PC-3 (cell line): ENCODE results near the gene SLC8A1. TPM values are rescaled to one million over a fixed set of nuclear protein-coding genes. Genes with fewer than 3 reads are reported as not detected.

Source experiments
- ATAC-seq: fragments of 200-7000 bp; cut with Tn5 transposase; 2 replicates; pipeline ENCODE4 v1.9.1; 2020; ENCODE audit warnings: mild to moderate bottlenecking, moderate library complexity
- BruUV-seq: library from RNA; stranded (reverse); fragments of 400-500 nt; replicated peaks from 2 replicates; lab custom pipeline; 2021; lab: Mats Ljungman, UMichigan
- CTCF ChIA-PET: fragments of 300-600 bp; sonication (Branson Sonifier 250); formaldehyde crosslinking; loops from one replicate; lab custom pipeline; 2022; ENCODE audit warnings: antibody characterized with exemption; lab: Charles Lee
- POLR2A ChIA-PET: fragments of 300-600 bp; sonication (Branson Sonifier 250); formaldehyde crosslinking; loops from one replicate; lab custom pipeline; 2022; ENCODE audit warnings: antibody characterized with exemption; ENCODE audit not compliant: unreplicated experiment; lab: Charles Lee
- DNase-seq: peaks from one replicate; pipeline ENCODE4 v3.0.0-alpha.2; 2015
- H2AFZ ChIP-seq: fragments of 300-600 bp; sonication (generic); 2 replicates; pipeline ENCODE4 v1.6.0; 2016; ENCODE audit warnings: antibody characterized with exemption, low read length
- H3F3A ChIP-seq: fragments of 300-600 bp; sonication (generic); one replicate; pipeline ENCODE4 v1.6.0; 2017; ENCODE audit warnings: antibody characterized with exemption, low read length, control low read depth, mild to moderate bottlenecking; ENCODE audit not compliant: unreplicated experiment
- H3K27ac ChIP-seq: fragments of 300-600 bp; sonication (generic); 2 replicates; pipeline ENCODE4 v1.5.1; 2016; ENCODE audit warnings: mild to moderate bottlenecking, low read length
- H3K27me3 ChIP-seq: fragments of 300-600 bp; sonication (generic); 2 replicates; pipeline ENCODE4 v1.6.1; 2016; ENCODE audit warnings: low read length, mixed read lengths
- H3K36me3 ChIP-seq: fragments of 300-600 bp; sonication (generic); 2 replicates; pipeline ENCODE4 v1.6.1; 2016; ENCODE audit warnings: low read depth, mixed run types, low read length, mixed read lengths
- H3K4me1 ChIP-seq: fragments of 300-600 bp; sonication (generic); 2 replicates; pipeline ENCODE4 v1.5.1; 2016; ENCODE audit warnings: low read length; ENCODE audit not compliant: insufficient read depth
- H3K4me2 ChIP-seq: fragments of 300-600 bp; sonication (generic); 2 replicates; pipeline ENCODE4 v1.6.0; 2016; ENCODE audit warnings: low read length
- H3K4me3 ChIP-seq: fragments of 300-600 bp; sonication (generic); 2 replicates; pipeline ENCODE4 v1.5.1; 2016; ENCODE audit warnings: mild to moderate bottlenecking, low read length, mixed read lengths
- H3K79me2 ChIP-seq: fragments of 300-600 bp; sonication (generic); 2 replicates; pipeline ENCODE4 v1.6.1; 2017; ENCODE audit warnings: low read length, mixed read lengths
- H3K9ac ChIP-seq: fragments of 300-600 bp; sonication (generic); 2 replicates; pipeline ENCODE4 v1.6.0; 2016; ENCODE audit warnings: mild to moderate bottlenecking, low read length
- H3K9me2 ChIP-seq: fragments of 300-600 bp; sonication (generic); replicated peaks from 2 replicates; pipeline ENCODE4 v1.6.1; 2016; ENCODE audit warnings: mixed run types, low read length, mixed read lengths
- H3K9me3 ChIP-seq: fragments of 300-600 bp; sonication (generic); 2 replicates; pipeline ENCODE4 v1.6.1; 2016; ENCODE audit warnings: low read length, mixed read lengths
- H4K20me1 ChIP-seq: fragments of 300-600 bp; sonication (generic); 2 replicates; pipeline ENCODE4 v1.6.1; 2016; ENCODE audit warnings: low read length, mixed read lengths
- CTCF ChIP-seq: fragments of 300-600 bp; sonication (generic); conservative IDR thresholded peaks from 2 replicates; pipeline ENCODE4 v1.5.1; 2017; ENCODE audit warnings: antibody characterized with exemption, low read depth, mild to moderate bottlenecking, low read length
- EZH2 ChIP-seq: fragments of 300-600 bp; sonication (generic); IDR thresholded peaks from one replicate; pipeline ENCODE4 v1.6.1; 2017; ENCODE audit warnings: antibody characterized with exemption, mild to moderate bottlenecking, low read length; ENCODE audit not compliant: unreplicated experiment
- EZH2phosphoT487 ChIP-seq: fragments of 300-600 bp; sonication (generic); IDR thresholded peaks from 2 replicates; pipeline ENCODE4 v1.6.1; 2018; ENCODE audit warnings: mild to moderate bottlenecking, antibody characterized with exemption, low read length, borderline replicate concordance
- intact Hi-C: fragments of 100-400 bp; cut with micrococcal nuclease; formaldehyde crosslinking; loops from 2 replicates; pipeline ENCODE4 v1.9.0; 2023
- total RNA-seq: library from RNA; depleted of rRNA; stranded (reverse); fragments of >200 nt; gene quantifications from 2 replicates; pipeline ENCODE4 v1.2.3, GENCODE V29; 2014

Gene SLC8A1
- total RNA-seq, 1 experiment from 2014 or later: 1.3 TPM

GRCh38 chr2:40173276-40173675 lies 278.6 kb downstream of the SLC8A1 start:
- no peaks in the 10 kb centered on the region for H3F3A ChIP-seq
- no peak overlapping the region for H3K27ac ChIP-seq
- H3K4me3 ChIP-seq: no peak overlapping the region
- no peaks in the 10 kb centered on the region for H3K9me2 ChIP-seq
- H3K36me3 ChIP-seq: no peaks in the 10 kb centered on the region
- no peaks in the 10 kb centered on the region; the same call in 1 of the 2 replicates for H3K4me1 ChIP-seq
- CTCF ChIA-PET: no interaction called here
- H3K9ac ChIP-seq: no peak overlapping the region
- H3K79me2 ChIP-seq: no peaks in the 10 kb centered on the region
- no TSS peak for BruUV-seq
- intact Hi-C loops: no loop called here
- POLR2A ChIA-PET: no interaction called here
- no peak overlapping the region for H3K4me2 ChIP-seq
- TF ChIP-seq CTCF (no peak), EZH2 (no peak), EZH2phosphoT487 (no peak)
- no peaks in the 10 kb centered on the region for H4K20me1 ChIP-seq
- ATAC-seq (peak; percentile 71), DNase-seq (peak; percentile 56)
- no peak overlapping the region for H2AFZ ChIP-seq
- no peaks in the 10 kb centered on the region for H3K27me3 ChIP-seq
- H3K9me3 ChIP-seq: no peaks in the 10 kb centered on the region

GRCh38 chr2:40169856-40170255 lies 282.0 kb downstream of the SLC8A1 start:
- no peak for ATAC-seq
- intact Hi-C loops: no loop called here

GRCh38 chr2:40169430-40169829 lies 282.5 kb downstream of the SLC8A1 start:
- H3K79me2 ChIP-seq: no peaks in the 10 kb centered on the region
- H3K9me3 ChIP-seq: no peaks in the 10 kb centered on the region
- TF ChIP-seq EZH2: no peak
- no peak for TF ChIP-seq CTCF
- no peak for TF ChIP-seq EZH2phosphoT487
- H3F3A ChIP-seq: no peaks in the 10 kb centered on the region
- H3K27me3 ChIP-seq: no peaks in the 10 kb centered on the region
- intact Hi-C loops: no loop called here
- POLR2A ChIA-PET: no interaction called here
- H3K4me1 ChIP-seq: no peaks in the 10 kb centered on the region; the same call in 1 of the 2 replicates
- no peak overlapping the region for H3K4me2 ChIP-seq
- no peaks in the 10 kb centered on the region for H4K20me1 ChIP-seq
- no peaks in the 10 kb centered on the region for H3K9me2 ChIP-seq
- H3K27ac ChIP-seq: no peak overlapping the region
- H3K9ac ChIP-seq: no peak overlapping the region
- H2AFZ ChIP-seq: no peak overlapping the region
- no peaks in the 10 kb centered on the region for H3K36me3 ChIP-seq
- CTCF ChIA-PET: no interaction called here
- BruUV-seq: no TSS peak
- DNase-seq (peak; percentile 13), ATAC-seq (no peak)
- no peak overlapping the region for H3K4me3 ChIP-seq

More at GRCh38 chr2:40169856-40170255, 282.0 kb downstream of the SLC8A1 start:
- no peaks in the 10 kb centered on the region for H3F3A ChIP-seq
- no peaks in the 10 kb centered on the region for H3K9me3 ChIP-seq
- H3K4me1 ChIP-seq: no peaks in the 10 kb centered on the region; the same call in 1 of the 2 replicates
- H3K4me3 ChIP-seq: no peak overlapping the region
- BruUV-seq: no TSS peak
- H3K27ac ChIP-seq: no peak overlapping the region
- H3K79me2 ChIP-seq: no peaks in the 10 kb centered on the region
- ChIA-PET POLR2A (no interaction called here), CTCF (no interaction called here)
- H4K20me1 ChIP-seq: no peaks in the 10 kb centered on the region
- H3K9ac ChIP-seq: no peak overlapping the region
- H3K27me3 ChIP-seq: no peaks in the 10 kb centered on the region
- TF ChIP-seq EZH2phosphoT487: no peak
- no peak overlapping the region for H3K4me2 ChIP-seq
- no peaks in the 10 kb centered on the region for H3K36me3 ChIP-seq
- DNase-seq: no peak
- H2AFZ ChIP-seq: no peak overlapping the region
- no peaks in the 10 kb centered on the region for H3K9me2 ChIP-seq
